ENCODE data around the gene SNX20.

- TF ChIP-seq CTCF (IDR thresholded peaks at IDR 0.05) (no peak), POLR2AphosphoS5 (IDR thresholded peaks at IDR 0.05) (no peak), POLR2A (IDR thresholded peaks at IDR 0.05) (no peak), EP300 (IDR thresholded peaks at IDR 0.05; ENCODE audit: low read depth) (no peak)
Observed at GRCh38 chr16:50622643-50623369, 58.3 kb downstream of the SNX20 start.

Data from transverse colon (tissue), 4 donors.